HepG2 (cell line): ENCODE results near the gene GRAMD2A. TPM values are rescaled to one million over a fixed set of nuclear protein-coding genes. Genes with fewer than 3 reads are reported as not detected.

Source experiments
- ATAC-seq: fragments of 200-7000 bp; cut with Tn5 transposase; 3 replicates; pipeline ENCODE4 v1.9.1; 2020; ENCODE audit warnings: mild to moderate bottlenecking, moderate library complexity
- BruUV-seq: library from RNA; stranded (reverse); fragments of 400-500 nt; replicated peaks from 2 replicates; lab custom pipeline; 2021; lab: Mats Ljungman, UMichigan
- CTCF ChIA-PET: fragments of 300-600 bp; formaldehyde crosslinking; extraction: SDS; loops from one replicate; lab custom pipeline; 2021; ENCODE audit warnings: low total read pairs, inconsistent platforms, low intra/inter-chr PET ratio; lab: Yijun Ruan, JAX
- POLR2A ChIA-PET: fragments of 350-600 bp; sonication (Branson Sonifier 250); formaldehyde crosslinking; loops from one replicate; lab custom pipeline; 2020; ENCODE audit warnings: antibody characterized with exemption, inconsistent platforms; lab: Yijun Ruan, JAX
- DNase-seq: peaks from one replicate; pipeline ENCODE4 v3.0.0-alpha.2; 2015; ENCODE audit warnings: low spot score
- FAIRE-seq: peaks from 3 replicates; lab custom pipeline; 2011; peaks lifted over from hg19 to GRCh38; lab: Jason Lieb, UNC
- H2AFZ ChIP-seq: one replicate; pipeline ENCODE4 v1.6.1; 2011; ENCODE audit warnings: low read length, inconsistent platforms
- H3K27ac ChIP-seq: fragments of 300-600 bp; 3 replicates; pipeline ENCODE4 v1.8.0; 2011; ENCODE audit warnings: mixed run types, mild to moderate bottlenecking, mixed read lengths, low read length, inconsistent platforms; ENCODE audit not compliant: insufficient read depth; ENCODE audit errors: extremely low read length
- H3K27me3 ChIP-seq, 2 experiments: fragments of 200-600 bp in 1 of 2; 2 replicates in 1 of 2; 3 replicates in 1 of 2; pipeline versions ENCODE4 v1.6.0 to v1.8.0; 2011; ENCODE audit warnings: low read length in 2 of 2, mild to moderate bottlenecking in 2 of 2, moderate library complexity in 2 of 2, inconsistent platforms in 1 of 2; ENCODE audit not compliant: insufficient read depth in 2 of 2, control insufficient read depth in 1 of 2
- H3K36me3 ChIP-seq, 2 experiments: fragments of 200-600 bp in 1 of 2; replicated peaks in 1 of 2; 2 replicates in 1 of 2; 3 replicates in 1 of 2; pipeline versions ENCODE4 v1.5.1 to v1.8.0; 2011; ENCODE audit warnings: low read length in 2 of 2, inconsistent platforms in 1 of 2; ENCODE audit not compliant: insufficient read depth in 2 of 2, control insufficient read depth in 1 of 2
- H3K4me1 ChIP-seq: 2 replicates; pipeline ENCODE4 v1.5.1; 2012; ENCODE audit warnings: low read length, inconsistent platforms; ENCODE audit not compliant: insufficient read depth
- H3K4me2 ChIP-seq: 2 replicates; pipeline ENCODE4 v1.6.0; 2011; ENCODE audit warnings: low read depth, low read length, inconsistent platforms
- H3K4me3 ChIP-seq, 3 experiments: fragments of 200-600 bp in 1 of 3; sonication (generic), shearing (Covaris generic) in 1 of 3; replicated peaks in 1 of 3; 2 replicates each; pipeline ENCODE4 v1.5.1; 2011 to 2016; ENCODE audit warnings: low read length in 3 of 3, inconsistent platforms in 2 of 3, low read depth in 2 of 3, mild to moderate bottlenecking in 2 of 3, control low read depth in 1 of 3, mixed read lengths in 1 of 3; ENCODE audit not compliant: insufficient read depth in 1 of 3
- H3K79me2 ChIP-seq: one replicate; pipeline ENCODE4 v1.6.1; 2011; ENCODE audit warnings: low read length, inconsistent platforms; ENCODE audit not compliant: insufficient read depth
- H3K9ac ChIP-seq: 2 replicates; pipeline ENCODE4 v1.6.0; 2011; ENCODE audit warnings: mild to moderate bottlenecking, low read depth, low read length, inconsistent platforms; ENCODE audit not compliant: insufficient read depth
- H3K9me3 ChIP-seq: 2 replicates; pipeline ENCODE4 v1.5.1; 2012; ENCODE audit warnings: mild to moderate bottlenecking, low read length
- H4K20me1 ChIP-seq: 2 replicates; pipeline ENCODE4 v1.6.0; 2011; ENCODE audit warnings: inconsistent platforms, mild to moderate bottlenecking, low read length, moderate library complexity; ENCODE audit not compliant: insufficient read depth
- FOXA3 ChIP-seq: IDR thresholded peaks from 2 replicates; pipeline ENCODE4 v1.6.1; 2016; ENCODE audit warnings: missing genetic modification reagents, missing compliant biosample characterization
- KAT2B ChIP-seq: fragments of 150-350 bp; IDR thresholded peaks from 2 replicates; pipeline ENCODE4 v1.6.1; 2014; ENCODE audit warnings: low read depth, low read length, borderline replicate concordance
- NKX3-1 ChIP-seq: sonication (generic); formaldehyde crosslinking; IDR thresholded peaks from 2 replicates; pipeline ENCODE4 v1.5.0; 2020; ENCODE audit warnings: missing genetic modification reagents
- ZIK1 ChIP-seq: sonication (generic); formaldehyde crosslinking; IDR thresholded peaks from 2 replicates; pipeline ENCODE4 v1.5.0; 2020; ENCODE audit warnings: mild to moderate bottlenecking, low read depth, missing genetic modification reagents, borderline replicate concordance
- ZNF652 ChIP-seq: IDR thresholded peaks from 2 replicates; pipeline ENCODE4 v1.6.1; 2016; ENCODE audit warnings: low read depth, borderline replicate concordance
- ZNF768 ChIP-seq: sonication (generic); formaldehyde crosslinking; IDR thresholded peaks from 2 replicates; pipeline ENCODE4 v1.4.0; 2020; ENCODE audit warnings: missing genetic modification reagents
- WGBS: methylation state at CpG from one replicate; pipeline ENCODE4 v1.1.6; 2017; ENCODE audit warnings: low lambda C conversion rate; 5-methylcytosine and 5-hydroxymethylcytosine counted together
- in situ Hi-C: cut with HindIII; loops from 2 replicates; pipeline ENCODE4 v1.10.0; 2017; ENCODE audit warnings: low pct_unique_long_range_greater_than_20kb; ENCODE audit not compliant: extremely low pct_ligation_motif_present
- intact Hi-C: fragments of 100-400 bp; cut with micrococcal nuclease; formaldehyde crosslinking; loops from one replicate; pipeline ENCODE4 v1.10.0; 2022; ENCODE audit not compliant: unreplicated experiment
- polyA plus RNA-seq, 8 experiments: library from polyadenylated mRNA; depleted of rRNA in 3 of 8; stranded (reverse) in 7 of 8; unstranded in 1 of 8; fragments of >200 nt; fragmentation: Illumina TruSeq in 4 of 8; extraction: Trizol in 4 of 8; gene quantifications; 2 replicates each; pipeline versions ENCODE4 v1.2.1 to v1.2.3, GENCODE V29; 2011 to 2016; ENCODE audit warnings: low read depth in 4 of 8, missing spikeins in 1 of 8, mixed read lengths in 1 of 8; ENCODE audit not compliant: insufficient read depth in 1 of 8
- total RNA-seq, 5 experiments: library from RNA; depleted of rRNA; stranded (reverse); fragments of >200 nt; fragmentation: Illumina TruSeq; extraction: Trizol; gene quantifications; 2 replicates each; pipeline ENCODE4 v1.2.3, GENCODE V29; 2016; ENCODE audit warnings: low read depth in 1 of 5
- TF ChIP-seq, protein P1 (sequence below): IDR thresholded peaks from 2 replicates; pipeline ENCODE4 v1.6.1; 2016; ENCODE audit warnings: low read depth
- TF ChIP-seq, protein P2 (sequence below): sonication (generic); formaldehyde crosslinking; IDR thresholded peaks from 2 replicates; pipeline ENCODE4 v1.8.0; 2023; ENCODE audit warnings: mild to moderate bottlenecking, missing genetic modification reagents

The GRAMD2A gene
- total and polyA plus RNA-seq, 2 of the 13 experiments (the other 11 are each of a cell fraction or from before 2014, with no cell fraction given): 0.04 TPM; not detected in 1

DNA sequence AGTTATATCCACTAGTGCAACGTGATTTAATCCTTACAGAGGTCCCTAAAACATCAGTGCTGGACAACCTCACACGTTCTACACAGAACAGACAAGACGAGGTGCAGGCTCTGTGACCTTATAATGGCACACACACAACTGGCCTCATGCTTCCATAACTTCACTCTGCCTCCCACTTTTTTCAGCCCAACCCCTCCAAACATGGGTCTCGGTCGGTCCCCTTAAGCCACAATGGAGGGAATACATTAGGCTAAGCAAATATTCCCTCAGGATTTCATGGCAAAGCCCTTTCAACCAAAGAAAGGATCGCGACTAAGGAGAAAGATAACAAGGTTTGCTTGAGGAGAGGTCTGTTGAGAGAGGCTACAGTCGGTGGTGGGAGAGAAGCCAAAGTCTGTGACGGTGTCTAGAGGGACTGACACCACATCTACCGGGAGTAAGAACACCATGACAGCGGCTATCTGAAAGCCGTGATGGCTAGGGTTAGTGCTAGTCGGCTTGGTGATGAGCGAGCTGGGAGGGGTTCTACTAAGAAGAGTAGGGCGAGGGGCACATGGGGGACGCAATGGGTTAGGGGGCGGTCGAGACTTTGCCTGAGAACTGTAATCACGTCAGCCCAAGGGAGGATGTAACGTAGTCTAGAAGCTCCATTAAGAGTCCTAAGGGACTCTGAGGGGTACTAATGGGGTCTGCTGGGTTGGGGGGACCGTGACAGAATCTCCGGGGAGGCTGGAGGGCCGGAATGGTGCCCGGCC lies 80.7 kb downstream of the GRAMD2A start (continued):
- TF ChIP-seq, protein P1, sequence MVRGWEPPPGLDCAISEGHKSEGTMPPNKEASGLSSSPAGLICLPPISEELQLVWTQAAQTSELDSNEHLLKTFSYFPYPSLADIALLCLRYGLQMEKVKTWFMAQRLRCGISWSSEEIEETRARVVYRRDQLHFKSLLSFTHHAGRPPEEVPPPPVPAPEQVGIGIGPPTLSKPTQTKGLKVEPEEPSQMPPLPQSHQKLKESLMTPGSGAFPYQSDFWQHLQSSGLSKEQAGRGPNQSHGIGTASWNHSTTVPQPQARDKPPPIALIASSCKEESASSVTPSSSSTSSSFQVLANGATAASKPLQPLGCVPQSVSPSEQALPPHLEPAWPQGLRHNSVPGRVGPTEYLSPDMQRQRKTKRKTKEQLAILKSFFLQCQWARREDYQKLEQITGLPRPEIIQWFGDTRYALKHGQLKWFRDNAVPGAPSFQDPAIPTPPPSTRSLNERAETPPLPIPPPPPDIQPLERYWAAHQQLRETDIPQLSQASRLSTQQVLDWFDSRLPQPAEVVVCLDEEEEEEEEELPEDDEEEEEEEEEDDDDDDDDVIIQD: 0 out of 2 replicates have a peak, but pooled peaks have one; percentile 11

DNA sequence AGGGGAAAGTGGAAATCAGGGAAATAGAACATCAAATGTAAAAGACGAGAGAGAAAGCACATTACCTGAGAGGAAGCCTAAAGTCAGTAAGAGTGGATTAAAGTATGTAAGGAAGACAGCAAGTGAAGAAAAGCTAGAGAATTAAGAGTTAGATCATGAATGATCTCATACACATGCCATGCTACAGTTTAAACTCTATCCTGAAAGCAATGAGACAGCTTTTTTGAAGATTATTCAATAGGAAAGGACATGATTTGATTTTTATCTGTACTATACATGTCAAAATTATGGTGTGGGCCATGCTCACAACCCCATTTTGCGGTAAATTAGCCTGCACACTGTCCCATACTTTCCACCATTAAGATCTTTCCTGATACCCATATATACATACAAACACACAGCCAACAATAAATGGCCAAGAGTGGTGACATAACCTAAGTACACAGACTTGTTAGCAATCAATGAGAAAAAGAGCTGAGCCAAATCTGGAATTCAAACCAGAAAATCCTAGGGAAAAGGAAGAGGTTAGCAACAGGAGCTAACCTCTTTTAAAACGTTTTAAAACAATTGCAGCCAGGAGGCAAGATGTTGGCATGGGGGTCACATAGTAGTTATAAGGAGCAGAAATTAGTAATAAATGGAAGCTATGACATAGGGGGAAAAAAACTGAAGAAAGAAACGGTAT lies 84.1 kb downstream of the GRAMD2A start:
- Histone ChIP-seq H3K27me3 (no peaks in the 10 kb centered on the region), H2AFZ (no peak overlapping the region), H3K4me2 (no peak overlapping the region), H3K79me2 (peaks cover 13% of the 10 kb centered on the region), H3K4me1 (peaks cover 23% of the 10 kb centered on the region), H3K36me3 (no peaks in the 10 kb centered on the region), H3K9me3 (no peaks in the 10 kb centered on the region), H3K27ac (no peak overlapping the region), H3K4me3 (no peak overlapping the region), H3K9ac (no peak overlapping the region), H4K20me1 (peaks cover 8% of the 10 kb centered on the region; the same call in 1 of the 2 replicates)
- intact Hi-C loops (no loop called here), in situ Hi-C loops (no loop called here)
- no TSS peak for BruUV-seq
- DNase-seq (no peak), FAIRE-seq (no peak), ATAC-seq (no peak)
- ChIA-PET POLR2A (no interaction called here), CTCF (no interaction called here)
- TF ChIP-seq ZNF768 (CRISPR knock-in tag) (no peak), FOXA3 (0 out of 2 replicates have a peak, but pooled peaks have one; percentile 32), KAT2B (0 out of 2 replicates have a peak, but pooled peaks have one; percentile 7), ZNF652 (CRISPR knock-in tag) (no peak), ZIK1 (CRISPR knock-in tag) (no peak), NKX3-1 (CRISPR knock-in tag) (no peak)
- TF ChIP-seq, protein P2, sequence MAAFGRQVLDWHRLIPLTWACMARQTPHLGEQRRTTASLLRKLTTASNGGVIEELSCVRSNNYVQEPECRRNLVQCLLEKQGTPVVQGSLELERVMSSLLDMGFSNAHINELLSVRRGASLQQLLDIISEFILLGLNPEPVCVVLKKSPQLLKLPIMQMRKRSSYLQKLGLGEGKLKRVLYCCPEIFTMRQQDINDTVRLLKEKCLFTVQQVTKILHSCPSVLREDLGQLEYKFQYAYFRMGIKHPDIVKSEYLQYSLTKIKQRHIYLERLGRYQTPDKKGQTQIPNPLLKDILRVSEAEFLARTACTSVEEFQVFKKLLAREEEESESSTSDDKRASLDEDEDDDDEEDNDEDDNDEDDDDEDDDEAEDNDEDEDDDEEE (CRISPR knock-in tag): no peak
- 80% methylated on average over 4 of the region's 4 CpGs for WGBS
